GM19193 (cell line): ENCODE data around the gene PIP4K2C.
A peak's percentile ranks its signal among the peaks of the same experiment; 100 is the strongest.

ENCODE experiments used
- POLR2A ChIP-seq: IDR thresholded peaks from 4 replicates; pipeline ENCODE4 v1.6.1; 2011; ENCODE audit not compliant: insufficient read depth, insufficient read length; ENCODE audit errors: extremely low read depth

PIP4K2C gene

DNA sequence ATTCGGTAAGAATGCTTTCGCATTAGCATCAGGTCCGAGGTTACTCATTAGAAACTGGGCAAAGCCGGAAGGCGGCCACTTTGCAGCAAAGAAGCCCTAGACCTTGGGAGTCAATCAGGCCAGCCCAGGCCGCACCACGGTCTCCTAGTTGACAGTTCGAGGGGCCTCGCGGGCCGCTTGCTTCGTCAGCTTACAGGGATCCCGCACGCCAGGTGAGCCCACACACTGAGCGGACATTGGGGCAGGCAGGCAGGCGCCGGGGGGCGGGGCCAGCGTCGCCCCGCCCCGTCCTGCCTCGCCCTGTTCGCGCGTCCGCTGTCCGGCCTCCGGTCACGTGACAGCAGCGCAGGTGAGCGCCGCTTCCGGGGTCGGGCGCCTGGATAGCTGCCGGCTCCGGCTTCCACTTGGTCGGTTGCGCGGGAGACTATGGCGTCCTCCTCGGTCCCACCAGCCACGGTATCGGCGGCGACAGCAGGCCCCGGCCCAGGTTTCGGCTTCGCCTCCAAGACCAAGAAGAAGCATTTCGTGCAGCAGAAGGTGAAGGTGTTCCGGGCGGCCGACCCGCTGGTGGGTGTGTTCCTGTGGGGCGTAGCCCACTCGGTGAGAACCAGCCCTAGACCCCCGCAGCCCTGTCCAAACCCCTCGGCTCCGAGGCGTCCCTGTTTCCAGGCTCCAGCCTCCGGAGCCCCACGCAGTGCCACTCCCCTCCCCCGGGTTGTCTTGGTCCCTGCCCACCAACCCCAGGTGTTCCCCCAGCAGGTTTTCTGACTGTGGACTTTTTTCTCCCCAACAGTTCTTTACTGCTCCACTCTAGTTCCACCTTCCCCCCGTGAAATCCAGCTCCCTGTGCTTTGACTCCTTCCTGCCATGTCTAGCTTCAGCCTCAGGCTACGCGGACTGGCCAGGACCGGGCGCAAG, at the start of gene PIP4K2C:
TSS of gene PIP4K2C (plus strand) at position 329 of the 918 bp plus-strand sequence. CDS start at position 427, 98 bp downstream.
- TF ChIP-seq POLR2A, result peak; percentile 97

DNA sequence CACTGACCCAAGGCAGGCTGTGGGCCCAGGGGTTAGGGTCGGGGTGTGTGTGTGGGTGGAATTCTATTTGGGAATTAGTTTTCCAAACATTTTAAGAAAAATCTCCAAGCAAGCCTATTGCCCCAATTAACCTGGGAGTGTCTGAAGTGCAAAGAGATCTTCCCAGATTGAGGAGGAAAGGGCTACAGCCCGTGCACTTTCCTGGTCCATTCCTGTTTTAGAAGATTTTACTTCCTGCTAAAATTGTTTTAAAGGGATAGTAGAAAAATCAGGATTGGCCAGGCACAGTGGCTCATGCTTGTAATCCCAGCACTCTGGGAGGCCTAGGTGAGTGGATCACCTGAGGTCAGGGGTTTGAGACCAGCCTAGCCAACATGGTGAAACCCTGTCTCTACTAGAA, 49.3 kb upstream of the PIP4K2C start:
- TF ChIP-seq POLR2A, result no peak

DNA sequence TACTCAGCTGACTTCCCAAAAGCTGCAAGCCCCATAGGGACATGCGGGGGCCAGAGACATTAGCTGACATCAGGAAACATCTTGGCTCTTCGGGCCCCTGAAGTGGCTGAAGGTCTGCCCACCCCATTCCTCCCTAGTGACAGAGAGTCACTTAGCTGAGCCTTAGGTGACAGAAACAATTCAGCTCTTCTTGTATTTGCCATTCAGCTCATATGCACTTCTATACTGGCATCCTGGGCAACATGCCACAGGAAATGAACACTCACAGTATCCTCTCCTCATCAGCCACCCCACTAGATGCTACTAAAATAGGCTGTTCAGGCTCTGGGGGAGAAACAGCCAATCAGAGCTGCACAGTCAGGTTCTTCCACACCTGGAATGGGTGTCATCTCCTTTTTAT, 47.4 kb upstream of the PIP4K2C start:
- TF ChIP-seq POLR2A, result no peak

DNA sequence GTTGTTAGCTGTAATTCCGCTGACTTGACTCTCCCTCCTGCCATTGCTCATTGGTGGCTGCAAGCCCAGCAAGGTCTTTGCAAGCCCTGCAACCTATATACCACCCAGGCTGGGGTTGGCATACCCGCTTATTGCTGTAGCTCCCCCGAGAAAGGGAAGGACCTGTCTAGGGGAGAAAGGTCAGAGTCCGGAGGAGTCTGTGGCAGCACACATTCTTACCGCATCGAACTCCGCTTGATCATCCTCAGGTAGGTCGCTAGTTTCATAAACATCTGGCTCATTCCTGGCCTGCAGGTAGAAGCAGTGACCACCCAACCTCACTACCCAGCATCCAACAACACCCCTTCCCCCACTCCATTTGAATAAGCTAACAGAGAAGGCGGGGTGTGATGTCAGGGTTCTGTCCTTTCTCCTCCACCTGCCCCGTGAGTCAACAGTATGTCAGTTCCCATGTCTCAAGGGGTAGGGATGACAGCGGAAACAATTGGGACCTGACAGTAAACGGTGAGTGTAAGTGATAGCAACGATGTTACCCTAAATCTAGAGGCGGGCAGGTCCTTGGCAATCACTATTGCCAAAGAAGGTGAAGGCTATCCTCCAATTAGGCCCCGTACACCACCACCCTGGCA, 45.1 kb upstream of the PIP4K2C start:
- no peak for TF ChIP-seq POLR2A

DNA sequence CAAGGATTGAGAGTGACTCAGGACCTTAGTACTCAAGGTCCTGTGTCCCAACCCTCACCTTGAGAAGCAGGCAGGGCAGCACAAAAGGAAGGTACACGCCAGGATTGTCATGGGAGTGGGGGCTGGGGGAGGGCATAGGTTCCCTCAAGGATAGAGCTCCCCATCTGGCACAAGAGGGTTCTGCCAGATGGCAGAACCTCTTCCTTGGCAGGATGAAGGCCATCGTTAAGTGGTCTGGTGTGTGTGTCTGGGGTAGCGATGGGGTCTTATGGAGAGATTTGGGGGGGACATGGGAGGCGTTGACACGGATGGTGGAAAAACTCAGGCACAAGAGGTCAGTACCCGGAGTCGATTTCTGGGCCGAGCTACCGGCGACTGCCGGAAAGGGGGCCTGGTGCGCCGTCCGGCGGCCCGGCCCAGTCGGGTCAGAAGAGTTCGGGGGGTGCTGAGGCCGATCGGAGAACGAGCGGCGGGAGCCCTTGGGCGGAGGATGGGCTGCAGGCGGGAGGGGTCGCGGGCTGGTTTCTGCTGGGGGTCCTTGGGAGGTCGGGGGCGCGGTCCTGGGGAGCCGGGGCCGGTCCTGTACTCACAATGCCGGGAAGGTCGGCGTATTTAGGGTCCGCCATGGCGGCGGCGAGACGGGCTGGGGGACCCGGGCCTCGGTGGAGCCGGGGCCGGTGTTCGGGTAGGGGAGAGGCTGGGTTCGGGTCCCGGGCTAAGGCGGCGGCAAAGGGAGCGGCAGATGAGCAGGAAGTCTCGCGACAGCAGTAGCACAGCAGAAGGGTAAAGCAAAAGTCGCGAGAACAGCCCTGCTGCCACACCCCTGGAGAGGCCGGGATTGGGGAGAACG, 44.3 kb upstream of the PIP4K2C start, which contains the start of gene DCTN2:
TSS of gene DCTN2 (minus strand) at position 755 of the 850 bp plus-strand sequence. CDS start at position 626, 129 bp downstream.
- peak; percentile 59 for TF ChIP-seq POLR2A

DNA sequence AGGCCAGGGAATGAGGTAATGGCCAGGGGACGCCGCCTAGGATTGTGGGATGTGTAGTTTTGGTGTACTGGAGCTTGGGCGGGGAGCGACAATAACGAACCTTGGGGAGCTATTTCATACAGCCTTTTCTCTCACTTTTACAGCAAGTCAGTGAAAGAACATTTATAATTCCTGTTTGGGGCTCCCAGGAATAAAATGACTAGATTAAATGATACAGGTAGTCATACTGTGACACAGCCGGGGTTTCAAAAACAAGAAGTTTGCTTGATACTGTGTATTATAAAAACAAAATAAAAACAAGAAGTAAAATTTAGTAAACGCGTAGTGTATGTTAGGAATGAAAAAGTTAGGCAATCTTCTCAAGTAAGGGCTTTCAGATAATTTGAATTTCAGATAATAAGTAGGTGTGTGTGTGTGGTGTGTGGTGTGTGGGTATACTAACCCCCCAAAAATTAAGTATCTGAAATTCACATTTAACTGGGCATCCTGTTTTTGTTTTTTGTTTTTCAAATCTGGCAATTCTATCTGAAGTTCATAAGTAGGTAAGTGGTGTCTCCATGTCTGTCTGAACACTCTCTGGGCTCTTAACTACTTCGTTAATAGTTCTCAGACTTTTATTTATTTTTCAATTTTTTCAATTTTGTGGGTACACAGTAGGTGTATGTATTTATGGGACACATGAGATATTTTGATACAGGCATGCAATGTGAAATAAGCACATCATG, 43.5 kb upstream of the PIP4K2C start:
- TF ChIP-seq POLR2A, result no peak

DNA sequence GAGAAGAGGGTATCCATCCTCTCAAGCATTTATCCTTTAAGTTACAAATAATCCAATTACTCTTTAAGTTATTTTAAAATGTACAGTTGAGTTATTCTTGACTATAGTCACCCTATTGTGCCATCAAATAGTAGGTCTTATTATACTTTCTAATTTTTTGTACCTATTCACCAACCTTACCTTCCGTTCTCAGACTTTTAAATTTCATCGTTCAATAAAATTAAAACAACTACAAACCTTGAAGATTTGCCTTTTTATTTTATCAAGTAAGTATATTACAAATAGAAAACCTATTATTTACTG, 43.0 kb upstream of the PIP4K2C start:
- no peak for TF ChIP-seq POLR2A

DNA sequence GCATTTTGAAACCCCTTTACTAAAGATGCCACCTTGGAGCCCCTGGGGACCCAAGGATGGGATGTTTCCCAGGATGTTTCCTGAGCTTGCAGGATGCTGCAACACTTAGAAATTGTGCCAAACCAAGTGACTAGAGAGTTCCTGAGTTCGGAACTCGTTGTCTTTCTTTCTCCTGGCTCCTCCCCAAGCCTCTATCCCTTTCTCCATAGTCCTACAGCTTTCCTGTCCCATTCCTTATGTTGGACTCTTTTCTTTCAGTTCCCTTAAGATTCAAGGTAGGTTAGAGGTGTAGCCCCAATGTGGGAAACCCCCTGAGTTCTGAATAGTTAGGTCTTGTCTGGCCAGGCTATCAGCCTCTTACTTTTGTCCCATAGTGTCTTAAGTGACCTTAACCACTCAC, 42.5 kb upstream of the PIP4K2C start:
- no peak for TF ChIP-seq POLR2A

DNA sequence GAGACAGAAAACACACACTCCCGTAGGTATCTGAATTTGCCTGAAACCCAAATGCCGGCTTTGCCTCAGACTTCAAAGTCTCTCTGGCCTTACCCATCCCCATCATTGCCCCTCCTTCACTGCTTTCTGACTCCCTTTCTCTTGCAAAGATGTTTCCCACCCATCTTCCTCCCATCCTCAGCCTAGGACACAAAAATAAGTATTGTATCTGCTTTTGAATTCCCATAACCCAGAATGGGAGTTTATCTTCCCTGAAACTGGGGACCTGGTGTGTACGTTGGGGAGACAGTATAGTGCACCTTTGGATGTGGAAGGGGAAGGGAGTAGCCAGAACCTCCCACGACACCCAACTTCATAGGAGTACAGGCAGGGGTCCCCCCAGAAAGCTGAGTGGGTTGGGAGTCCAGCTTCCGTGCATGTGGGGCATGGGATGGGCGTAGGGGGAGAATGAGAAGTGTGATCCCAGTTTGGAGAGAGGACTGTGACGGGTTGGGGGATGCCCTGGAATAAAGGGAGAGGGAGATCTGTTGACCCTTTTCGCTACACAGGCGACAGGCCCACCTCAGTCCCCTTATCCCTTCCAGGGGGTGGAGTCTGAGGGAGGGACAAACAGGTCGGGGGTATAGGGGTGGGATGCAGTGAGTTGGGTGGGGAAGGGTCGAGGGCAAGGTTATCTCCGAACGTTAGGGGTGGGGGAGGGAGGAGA, 41.6 kb upstream of the PIP4K2C start:
- TF ChIP-seq POLR2A, result no peak

DNA sequence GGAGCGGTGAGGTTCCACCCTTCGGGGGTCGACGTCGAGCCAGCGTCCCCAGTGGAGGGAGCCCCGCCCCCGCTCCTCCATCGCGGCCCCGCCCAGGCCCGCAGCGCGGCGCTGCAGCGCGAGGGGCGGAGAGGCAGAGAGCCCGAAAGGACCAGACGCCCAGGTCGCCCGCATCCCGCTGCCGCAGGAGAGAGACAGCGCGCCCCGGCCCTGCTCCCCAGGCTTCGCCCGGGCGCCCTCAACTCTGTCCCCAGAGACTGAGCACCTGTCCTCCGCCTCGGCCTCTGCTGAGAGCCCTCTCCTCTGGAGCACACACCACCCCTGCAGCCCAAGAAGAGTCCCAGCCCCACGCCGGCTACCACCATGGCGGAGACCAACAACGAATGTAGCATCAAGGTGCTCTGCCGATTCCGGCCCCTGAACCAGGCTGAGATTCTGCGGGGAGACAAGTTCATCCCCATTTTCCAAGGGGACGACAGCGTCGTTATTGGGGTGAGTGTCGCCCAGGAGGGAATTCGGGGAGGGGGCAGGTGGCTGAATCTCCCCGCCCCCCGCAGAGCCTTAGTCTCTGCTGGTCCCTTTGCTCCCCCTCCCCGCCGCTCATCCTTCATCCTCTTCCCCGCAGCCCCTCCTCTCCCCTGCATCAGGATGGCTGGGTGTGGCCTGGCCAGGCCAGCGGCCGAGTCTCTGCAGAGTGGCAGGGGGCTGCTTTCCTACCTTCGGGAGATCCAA, 40.9 kb upstream of the PIP4K2C start, which contains the start of gene KIF5A:
TSS of gene KIF5A (plus strand) at position 136 of the 732 bp plus-strand sequence. CDS start at position 364, 228 bp downstream.
- no peak for TF ChIP-seq POLR2A

DNA sequence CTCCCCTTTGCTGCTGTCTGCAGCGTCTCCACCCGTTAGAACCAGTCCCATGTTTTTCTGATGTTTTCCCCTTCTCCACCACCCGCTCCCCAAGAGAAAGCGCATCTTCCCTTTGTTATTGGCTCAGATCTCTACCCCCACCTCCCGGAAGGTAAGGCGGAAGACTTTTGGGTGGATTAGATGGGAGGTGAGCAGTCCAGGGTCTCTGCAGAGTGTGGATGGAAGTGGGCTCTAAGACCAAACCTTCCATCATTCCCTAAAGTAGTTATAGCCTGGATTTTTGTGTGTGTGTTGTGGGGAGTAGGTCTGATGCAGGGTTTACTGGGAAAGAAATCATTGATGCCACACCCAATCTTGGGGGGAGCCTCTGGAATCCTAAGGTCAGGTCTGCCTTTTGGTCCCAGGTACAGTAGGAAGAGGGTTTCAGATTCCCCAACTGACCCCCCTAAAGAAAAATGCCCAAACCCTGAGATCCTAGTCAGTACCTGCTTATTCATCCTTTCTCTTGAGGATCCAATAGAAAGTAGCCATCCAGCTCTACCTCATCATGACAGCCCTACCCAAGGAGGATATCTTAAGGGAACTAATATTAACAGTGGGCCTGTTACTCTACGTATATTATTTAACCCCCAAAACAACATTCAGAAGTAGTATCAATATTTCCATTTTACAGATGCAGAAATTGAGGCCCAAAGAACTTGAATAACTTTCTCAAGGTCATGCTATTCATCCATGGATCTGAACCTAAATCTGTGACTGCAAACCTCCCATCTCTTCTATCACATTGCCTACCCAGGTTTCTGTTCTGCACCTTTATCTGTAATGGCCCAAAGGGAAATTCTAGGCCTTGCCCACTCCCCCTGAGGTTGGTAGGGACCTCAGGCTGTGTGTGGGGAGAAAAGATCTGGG, 40.1 kb upstream of the PIP4K2C start:
- no peak for TF ChIP-seq POLR2A

DNA sequence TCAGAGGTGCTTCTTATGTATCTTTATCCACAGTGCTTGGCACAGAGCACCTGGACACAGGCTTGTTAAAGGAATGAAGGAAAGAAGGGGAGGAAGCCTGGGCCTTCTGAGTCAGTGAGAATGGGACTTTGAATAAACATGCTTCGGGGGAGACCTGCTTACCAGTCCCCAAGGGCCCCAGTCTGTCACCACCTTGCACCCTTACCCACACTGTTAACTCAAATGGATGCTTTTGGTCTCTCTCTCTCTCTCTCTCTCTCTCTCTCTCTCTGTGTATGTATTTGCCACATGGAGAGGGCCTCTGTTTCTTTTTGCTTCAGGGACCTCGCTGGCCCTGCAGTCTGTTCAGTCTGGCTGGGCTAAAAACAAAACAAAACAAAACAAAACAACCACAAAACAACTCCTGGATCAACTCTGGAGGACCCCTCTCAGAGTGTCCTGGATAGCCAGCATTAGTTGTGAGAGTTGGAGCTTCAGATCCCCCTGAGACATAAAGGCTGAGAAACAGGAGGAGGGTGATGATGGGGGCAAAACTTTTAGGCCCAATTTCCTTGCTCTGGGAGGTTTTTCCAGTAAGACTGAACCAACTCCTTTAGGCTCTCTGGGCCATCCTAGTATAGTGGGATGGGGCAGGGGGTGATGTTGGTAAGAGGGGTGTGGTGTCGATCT, 39.2 kb upstream of the PIP4K2C start:
- no peak for TF ChIP-seq POLR2A
